B cell (primary cell): ENCODE results near the gene RPS15A.

Experiments
- CTCF ChIP-seq: fragments of 200-600 bp; IDR thresholded peaks from one replicate; pipeline ENCODE4 v1.8.0; 2022; ENCODE audit warnings: antibody characterized with exemption, mild to moderate bottlenecking
- EZH2 ChIP-seq: IDR thresholded peaks from 2 replicates; pipeline ENCODE4 v1.6.1; 2012; ENCODE audit warnings: borderline replicate concordance, low read depth, mild to moderate bottlenecking, moderate library complexity, low read length; ENCODE audit not compliant: insufficient read depth, poor library complexity, severe bottlenecking

GRCh38 chr16:18792836-18793433 is 2.8 kb upstream of the RPS15A start:
- TF ChIP-seq CTCF (no peak), EZH2 (no peak)
